Measurements from ENCODE around the gene CD8A.

DNA sequence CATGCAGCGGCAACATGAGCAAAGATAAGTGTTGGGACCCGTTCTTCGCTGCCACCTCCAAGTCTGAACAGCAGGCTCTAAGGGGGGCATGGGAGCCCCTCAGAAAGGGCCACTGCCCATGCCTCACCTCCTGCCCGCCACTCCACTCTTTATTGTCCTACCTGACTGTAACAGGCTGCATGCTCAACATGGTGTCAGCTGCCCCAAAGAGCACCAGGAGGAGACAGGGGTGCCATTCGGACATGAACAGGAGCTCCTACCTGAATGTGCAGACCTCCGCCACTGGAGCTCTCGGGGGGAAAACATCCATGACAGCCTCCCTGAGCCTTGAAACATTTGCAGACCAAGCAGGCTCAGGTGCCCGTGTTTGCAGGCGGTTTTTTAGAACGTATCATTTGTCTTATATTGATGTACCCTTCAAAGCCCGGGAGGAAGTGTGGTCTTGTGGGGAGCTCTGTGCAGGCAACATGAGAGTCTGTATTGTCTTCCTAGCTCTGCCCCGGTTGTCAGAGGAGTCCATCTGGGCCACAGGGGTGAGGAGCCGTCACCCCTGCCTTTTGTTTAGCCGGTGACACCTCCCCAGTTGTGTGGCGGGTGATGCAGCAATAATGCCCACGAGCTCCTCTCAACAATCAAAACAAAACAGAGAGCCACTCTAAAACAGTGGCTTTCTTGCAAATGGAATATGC is 35.1 kb upstream of the CD8A start:
- no peak for TF ChIP-seq POLR2AphosphoS5 (IDR thresholded peaks at IDR 0.05)
- TF ChIP-seq, protein P1, sequence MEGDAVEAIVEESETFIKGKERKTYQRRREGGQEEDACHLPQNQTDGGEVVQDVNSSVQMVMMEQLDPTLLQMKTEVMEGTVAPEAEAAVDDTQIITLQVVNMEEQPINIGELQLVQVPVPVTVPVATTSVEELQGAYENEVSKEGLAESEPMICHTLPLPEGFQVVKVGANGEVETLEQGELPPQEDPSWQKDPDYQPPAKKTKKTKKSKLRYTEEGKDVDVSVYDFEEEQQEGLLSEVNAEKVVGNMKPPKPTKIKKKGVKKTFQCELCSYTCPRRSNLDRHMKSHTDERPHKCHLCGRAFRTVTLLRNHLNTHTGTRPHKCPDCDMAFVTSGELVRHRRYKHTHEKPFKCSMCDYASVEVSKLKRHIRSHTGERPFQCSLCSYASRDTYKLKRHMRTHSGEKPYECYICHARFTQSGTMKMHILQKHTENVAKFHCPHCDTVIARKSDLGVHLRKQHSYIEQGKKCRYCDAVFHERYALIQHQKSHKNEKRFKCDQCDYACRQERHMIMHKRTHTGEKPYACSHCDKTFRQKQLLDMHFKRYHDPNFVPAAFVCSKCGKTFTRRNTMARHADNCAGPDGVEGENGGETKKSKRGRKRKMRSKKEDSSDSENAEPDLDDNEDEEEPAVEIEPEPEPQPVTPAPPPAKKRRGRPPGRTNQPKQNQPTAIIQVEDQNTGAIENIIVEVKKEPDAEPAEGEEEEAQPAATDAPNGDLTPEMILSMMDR (IDR thresholded peaks at IDR 0.05) = no peak
